ENCODE results near the gene SNX30. TPM values are rescaled to one million over a fixed set of nuclear protein-coding genes. Genes with fewer than 3 reads are reported as not detected.

Gene SNX30
- total RNA-seq, 2 experiments from 2014 or later = 3.8 to 3.9 TPM

GRCh38 chr9:112774006-112774996 is 23.7 kb downstream of the SNX30 start:
- H3K4me3 Mint-ChIP-seq = no peak overlapping the region
- POLR2A ChIA-PET = interaction anchor here (1.2 to 1.5 kb wide), 2 partner anchors 12 to 20 kb away, joined by 3 read pairs; no protein-coding TSS in a partner anchor
- no peak overlapping the region for H3K27ac Mint-ChIP-seq

GRCh38 chr9:112777914-112778313 is 27.4 kb downstream of the SNX30 start:
- H3K4me3 Mint-ChIP-seq = no peak overlapping the region
- no peak overlapping the region for H3K27ac Mint-ChIP-seq
- no peaks in the 10 kb centered on the region for H3K27me3 Mint-ChIP-seq
- ATAC-seq = peak; percentile 84
- ChIA-PET CTCF (interaction anchor here (1.7 kb wide), 1 partner anchor 15 kb away, joined by 5 read pairs; no protein-coding TSS in a partner anchor), POLR2A (no interaction called here)
- DNase-seq = peak; percentile 46
- no peaks in the 10 kb centered on the region for H3K36me3 Mint-ChIP-seq (ENCODE audit: low read depth)
- no peak for TF ChIP-seq CTCF (IDR thresholded peaks at IDR 0.05)
- no peaks in the 10 kb centered on the region for H3K9me3 Mint-ChIP-seq
- intact Hi-C loops (cut with micrococcal nuclease) = no loop called here
- peaks cover 21% of the 10 kb centered on the region for H3K4me1 Mint-ChIP-seq (ENCODE audit: low read depth)

More at GRCh38 chr9:112774006-112774996, 23.7 kb downstream of the SNX30 start:
- no peaks in the 10 kb centered on the region for H3K27me3 Mint-ChIP-seq
- H3K9me3 Mint-ChIP-seq = no peaks in the 10 kb centered on the region
- intact Hi-C loops (cut with micrococcal nuclease) = no loop called here
- no peak for DNase-seq
- peak; percentile 6 for ATAC-seq
- no peaks in the 10 kb centered on the region for H3K36me3 Mint-ChIP-seq (ENCODE audit: low read depth)
- TF ChIP-seq CTCF (IDR thresholded peaks at IDR 0.05) = no peak
- peaks cover 33% of the 10 kb centered on the region for H3K4me1 Mint-ChIP-seq (ENCODE audit: low read depth)
- CTCF ChIA-PET = interaction anchor here (0.9 to 1.7 kb wide), 3 partner anchors 9 to 19 kb away, joined by 3 to 5 read pairs (median 3); no protein-coding TSS in a partner anchor

- H3K9me3 Mint-ChIP-seq = no peaks in the 10 kb centered on the region
- ATAC-seq (no peak), DNase-seq (no peak)
- H3K4me3 Mint-ChIP-seq = no peak overlapping the region
- no peaks in the 10 kb centered on the region for H3K36me3 Mint-ChIP-seq (ENCODE audit: low read depth)
- H3K27me3 Mint-ChIP-seq = no peaks in the 10 kb centered on the region
- CTCF ChIA-PET = interaction anchor here (0.7 to 1.0 kb wide), 2 partner anchors 69 to 401 kb away, joined by 3 read pairs; no protein-coding TSS in a partner anchor
- intact Hi-C loops (cut with micrococcal nuclease) = no loop called here
- no peak for TF ChIP-seq CTCF (IDR thresholded peaks at IDR 0.05)
- peaks cover 10% of the 10 kb centered on the region for H3K4me1 Mint-ChIP-seq (ENCODE audit: low read depth)
- no peak overlapping the region for H3K27ac Mint-ChIP-seq
- POLR2A ChIA-PET = no interaction called here
Observed at GRCh38 chr9:112780450-112781036, 30.0 kb downstream of the SNX30 start.

- no peaks in the 10 kb centered on the region for H3K36me3 Mint-ChIP-seq (ENCODE audit: low read depth)
- ChIA-PET CTCF (interaction anchor here (1.6 to 2.5 kb wide), 2 partner anchors 11 to 13 kb away, joined by 3 to 17 read pairs; no protein-coding TSS in a partner anchor), POLR2A (no interaction called here)
- H3K27ac Mint-ChIP-seq = no peak overlapping the region
- intact Hi-C loops (cut with micrococcal nuclease) = no loop called here
- peaks cover 20% of the 10 kb centered on the region for H3K4me1 Mint-ChIP-seq (ENCODE audit: low read depth)
- H3K4me3 Mint-ChIP-seq = no peak overlapping the region
- no peaks in the 10 kb centered on the region for H3K9me3 Mint-ChIP-seq
- H3K27me3 Mint-ChIP-seq = no peaks in the 10 kb centered on the region
- DNase-seq (no peak), ATAC-seq (no peak)
- no peak for TF ChIP-seq CTCF (IDR thresholded peaks at IDR 0.05)
Observed at GRCh38 chr9:112782218-112782617, 31.7 kb downstream of the SNX30 start.

Measured in activated CD8-positive, alpha-beta T cell treated with anti-CD3 and anti-CD28 coated beads for 36 hours (primary cell).